HG03060 (cell line): ENCODE data around the gene CRACDL.

Experiments
- ATAC-seq: cut with Tn5 transposase; IDR thresholded peaks from one replicate; pipeline ENCODE4 v1.9.1; 2021; ENCODE audit warnings: low read depth, moderate number of reproducible peaks; ENCODE audit not compliant: unreplicated experiment

Gene CRACDL

GRCh38 chr2:98826856-98827255 lies 109.2 kb downstream of the CRACDL start:
- ATAC-seq = no peak

GRCh38 chr2:98825858-98826257 lies 110.2 kb downstream of the CRACDL start:
- ATAC-seq = no peak

GRCh38 chr2:98825404-98825803 lies 110.6 kb downstream of the CRACDL start:
- ATAC-seq = no peak

- ATAC-seq = no peak
These were observed 111.0 kb downstream of the CRACDL start for GRCh38 chr2:98825020-98825350.

- no peak for ATAC-seq
These were observed 111.6 kb downstream of the CRACDL start for GRCh38 chr2:98824256-98825019.

- no peak for ATAC-seq
These were observed 112.5 kb downstream of the CRACDL start for GRCh38 chr2:98823196-98824170.

GRCh38 chr2:98822301-98823164 lies 113.5 kb downstream of the CRACDL start:
- ATAC-seq = no peak

- no peak for ATAC-seq
These were observed 114.3 kb downstream of the CRACDL start for GRCh38 chr2:98821629-98822135.

- ATAC-seq = no peak
These were observed 116.7 kb downstream of the CRACDL start for GRCh38 chr2:98819231-98819766.

- ATAC-seq = no peak
These were observed 117.9 kb downstream of the CRACDL start for GRCh38 chr2:98818164-98818563.

GRCh38 chr2:98816281-98816680 lies 119.7 kb downstream of the CRACDL start:
- no peak for ATAC-seq

GRCh38 chr2:98815795-98816194 lies 120.2 kb downstream of the CRACDL start:
- no peak for ATAC-seq

GRCh38 chr2:98811766-98812165 lies 124.3 kb downstream of the CRACDL start:
- ATAC-seq = no peak

- no peak for ATAC-seq
These were observed 125.5 kb downstream of the CRACDL start for GRCh38 chr2:98810588-98810928.

GRCh38 chr2:98809878-98810587 lies 126.0 kb downstream of the CRACDL start:
- no peak for ATAC-seq

- no peak for ATAC-seq
These were observed 126.9 kb downstream of the CRACDL start for GRCh38 chr2:98809116-98809515.

GRCh38 chr2:98808546-98808945 lies 127.5 kb downstream of the CRACDL start:
- no peak for ATAC-seq

GRCh38 chr2:98807929-98808328 lies 128.1 kb downstream of the CRACDL start:
- no peak for ATAC-seq

GRCh38 chr2:98807221-98807620 lies 128.8 kb downstream of the CRACDL start:
- no peak for ATAC-seq

- ATAC-seq = no peak
These were observed 129.8 kb downstream of the CRACDL start for GRCh38 chr2:98806236-98806697.
